Liver (tissue), 9 donors: ENCODE measurements around the gene PNMA6E. TPM values are rescaled to one million over a fixed set of nuclear protein-coding genes. Genes with fewer than 3 reads are reported as not detected.

ENCODE experiments used
- DNase-seq: peaks from one replicate; pipeline ENCODE4 v3.0.0-alpha.2; 2017; ENCODE audit warnings: low spot score
- H3K27ac ChIP-seq, 2 donors: one replicate each; pipeline ENCODE4 v1.7.0; 2013; ENCODE audit warnings: inconsistent platforms in 2 of 2, low read length in 2 of 2, control low read depth in 1 of 2, low read depth in 1 of 2, mild to moderate bottlenecking in 1 of 2
- H3K27me3 ChIP-seq, 4 donors: one replicate each; pipeline versions ENCODE4 v1.6.1 to v1.7.0; 2013; ENCODE audit warnings: low read length in 3 of 4, inconsistent platforms in 1 of 4, mild to moderate bottlenecking in 1 of 4, moderate library complexity in 1 of 4; ENCODE audit not compliant: control insufficient read depth in 4 of 4, insufficient read depth in 4 of 4
- H3K36me3 ChIP-seq, 4 donors: one replicate each; pipeline versions ENCODE4 v1.6.1 to v1.7.0; 2013; ENCODE audit warnings: low read length in 3 of 4, mild to moderate bottlenecking in 3 of 4, low read depth in 1 of 4, moderate library complexity in 1 of 4; ENCODE audit not compliant: control insufficient read depth in 4 of 4, insufficient read depth in 3 of 4
- H3K4me1 ChIP-seq, 4 donors: one replicate each; pipeline versions ENCODE4 v1.6.1 to v1.7.0; 2013; ENCODE audit warnings: low read length in 3 of 4, mild to moderate bottlenecking in 3 of 4, moderate library complexity in 1 of 4; ENCODE audit not compliant: control insufficient read depth in 4 of 4, insufficient read depth in 4 of 4
- H3K4me3 ChIP-seq, 3 donors: one replicate each; pipeline versions ENCODE4 v1.6.1 to v1.7.0; 2013; ENCODE audit warnings: low read length in 3 of 3, control low read depth in 1 of 3, low read depth in 1 of 3, mild to moderate bottlenecking in 1 of 3
- H3K9ac ChIP-seq, 2 donors: one replicate each; pipeline ENCODE4 v1.7.0; 2013; ENCODE audit warnings: low read length in 2 of 2, mild to moderate bottlenecking in 2 of 2, moderate library complexity in 2 of 2, control low read depth in 1 of 2, low read depth in 1 of 2
- H3K9me3 ChIP-seq, 4 donors: one replicate each; pipeline versions ENCODE4 v1.6.1 to v1.7.0; 2013; ENCODE audit warnings: low read length in 3 of 4; ENCODE audit not compliant: control insufficient read depth in 4 of 4
- ATF3 ChIP-seq: IDR thresholded peaks from 2 replicates; pipeline ENCODE4 v1.6.1; 2016; ENCODE audit warnings: antibody characterized with exemption
- CTCF ChIP-seq: fragments of 150-350 bp; IDR thresholded peaks from 2 replicates; pipeline ENCODE4 v1.5.1; 2017; ENCODE audit warnings: improper control_type of control experiment, low read depth, low read length; ENCODE audit not compliant: missing input control
- EGR1 ChIP-seq, 2 donors: IDR thresholded peaks; 2 replicates each; pipeline ENCODE4 v1.6.1; 2016 to 2018; ENCODE audit warnings: antibody characterized with exemption in 2 of 2, low read depth in 2 of 2
- FOXA1 ChIP-seq: IDR thresholded peaks from 2 replicates; pipeline ENCODE4 v1.6.1; 2016; ENCODE audit warnings: antibody characterized with exemption
- FOXA2 ChIP-seq: IDR thresholded peaks from 2 replicates; pipeline ENCODE4 v1.6.1; 2016; ENCODE audit warnings: antibody characterized with exemption
- GABPA ChIP-seq, 2 donors: IDR thresholded peaks in 1 of 2; conservative IDR thresholded peaks in 1 of 2; 2 replicates each; pipeline ENCODE4 v1.6.1; 2016; ENCODE audit warnings: antibody characterized with exemption in 2 of 2, mild to moderate bottlenecking in 1 of 2, moderate library complexity in 1 of 2
- HNF4A ChIP-seq, 2 donors: conservative IDR thresholded peaks; 2 replicates each; pipeline ENCODE4 v1.6.1; 2016; ENCODE audit warnings: antibody characterized with exemption in 2 of 2, mild to moderate bottlenecking in 2 of 2
- HNF4G ChIP-seq: IDR thresholded peaks from 2 replicates; pipeline ENCODE4 v1.6.1; 2016; ENCODE audit warnings: antibody characterized with exemption
- JUND ChIP-seq, 2 donors: IDR thresholded peaks; 2 replicates each; pipeline ENCODE4 v1.6.1; 2016; ENCODE audit warnings: antibody characterized with exemption in 2 of 2
- MAX ChIP-seq: IDR thresholded peaks from 2 replicates; pipeline ENCODE4 v1.6.1; 2016; ENCODE audit warnings: antibody characterized with exemption
- NR2F2 ChIP-seq: IDR thresholded peaks from 2 replicates; pipeline ENCODE4 v1.6.1; 2016; ENCODE audit warnings: antibody characterized with exemption
- RAD21 ChIP-seq, 2 donors: IDR thresholded peaks; 2 replicates each; pipeline ENCODE4 v1.6.1; 2016; ENCODE audit warnings: antibody characterized with exemption in 2 of 2, mild to moderate bottlenecking in 2 of 2
- REST ChIP-seq: IDR thresholded peaks from 2 replicates; pipeline ENCODE4 v1.6.1; 2016; ENCODE audit warnings: antibody characterized with exemption, mild to moderate bottlenecking
- RXRA ChIP-seq, 2 donors: IDR thresholded peaks; 2 replicates each; pipeline ENCODE4 v1.6.1; 2017 to 2018; ENCODE audit warnings: antibody characterized with exemption in 2 of 2, mild to moderate bottlenecking in 1 of 2
- SP1 ChIP-seq: IDR thresholded peaks from 2 replicates; pipeline ENCODE4 v1.6.1; 2018; ENCODE audit warnings: antibody characterized with exemption, mild to moderate bottlenecking
- TAF1 ChIP-seq: conservative IDR thresholded peaks from 2 replicates; pipeline ENCODE4 v1.6.1; 2016; ENCODE audit warnings: antibody characterized with exemption, mild to moderate bottlenecking
- ZBTB33 ChIP-seq: IDR thresholded peaks from 2 replicates; pipeline ENCODE4 v1.6.1; 2016; ENCODE audit warnings: antibody characterized with exemption
- WGBS: extraction: QIAGEN DNeasy Blood & Tissue Kit; methylation state at CpG from one replicate; pipeline ENCODE4 v1.1.7; 2013; 5-methylcytosine and 5-hydroxymethylcytosine counted together
- polyA plus RNA-seq, 2 donors: library from polyadenylated mRNA; stranded (reverse) in 1 of 2; unstranded in 1 of 2; fragments of 200-250 nt in 1 of 2; fragments of >200 nt in 1 of 2; fragmentation: Nextera tagmentation in 1 of 2; extraction: Ambion mirVana in 1 of 2; gene quantifications; one replicate each; pipeline versions ENCODE4 v1.2.1 to v1.2.3, GENCODE V29; 2013 to 2015
- total RNA-seq, 2 donors: library from RNA; depleted of rRNA; stranded (reverse); fragments of >200 nt; gene quantifications; one replicate each; pipeline ENCODE4 v1.2.3, GENCODE V29; 2014
- donor health status: healthy.
- donor health status: healthy.
- donor health status: healthy.
- donor health status: healthy.
- donor health status: healthy.

Gene PNMA6E
- total and polyA plus RNA-seq, 4 donors, result not detected

GRCh38 chrX:153351981-153352380 is 49.2 kb downstream of the PNMA6E start:
- no peak for TF ChIP-seq HNF4G
- TF ChIP-seq HNF4A (conservative IDR thresholded peaks at IDR 0.05), result no peak
- no peak for TF ChIP-seq CTCF
- no peak for TF ChIP-seq FOXA1
- no peak for TF ChIP-seq RXRA (IDR thresholded peaks at IDR 0.05)
- TF ChIP-seq JUND (IDR thresholded peaks at IDR 0.05), result no peak
- no peak for TF ChIP-seq RAD21 (IDR thresholded peaks at IDR 0.05)
- TF ChIP-seq GABPA (IDR thresholded peaks at IDR 0.05 in 1 of 2, conservative IDR thresholded peaks at IDR 0.05 in 1 of 2), result no peak
- no peak for TF ChIP-seq EGR1 (IDR thresholded peaks at IDR 0.05; ENCODE audit: low read depth in 2 of 2)
- no peak for TF ChIP-seq MAX
- no peak for TF ChIP-seq FOXA2
- TF ChIP-seq SP1, result no peak
- no peak for TF ChIP-seq REST
- no peak for TF ChIP-seq ATF3
- TF ChIP-seq NR2F2, result no peak
- no peak for TF ChIP-seq TAF1
- TF ChIP-seq ZBTB33, result no peak
- Histone ChIP-seq H3K9ac (no peak overlapping the region), H3K27ac (no peak overlapping the region), H3K4me3 (no peak overlapping the region), H3K27me3 (no peaks in the 10 kb centered on the region), H3K36me3 (peaks cover 0 to 22% (median 8%) of the 10 kb centered on the region in 4 donors), H3K9me3 (no peaks in the 10 kb centered on the region), H3K4me1 (peaks cover 0 to 2% (median 0%) of the 10 kb centered on the region in 4 donors)
- WGBS, result 94% methylated on average over 8 of the region's 8 CpGs
- no peak for DNase-seq

GRCh38 chrX:153349952-153350351 is 51.2 kb downstream of the PNMA6E start:
- Histone ChIP-seq H3K9me3 (no peaks in the 10 kb centered on the region), H3K27ac (no peak overlapping the region), H3K4me1 (peaks cover 0 to 2% (median 0%) of the 10 kb centered on the region in 4 donors), H3K9ac (no peak overlapping the region), H3K27me3 (no peaks in the 10 kb centered on the region), H3K4me3 (no peak overlapping the region), H3K36me3 (peaks cover 1 to 33% (median 11%) of the 10 kb centered on the region in 4 donors)
- 96% methylated on average over 5 of the region's 5 CpGs for WGBS
- no peak for DNase-seq
- TF ChIP-seq HNF4G (no peak), REST (no peak), ZBTB33 (no peak), SP1 (no peak), RAD21 (IDR thresholded peaks at IDR 0.05) (no peak), RXRA (IDR thresholded peaks at IDR 0.05) (no peak), FOXA2 (no peak)
